CD4-positive, alpha-beta T cell treated with Interleukin-15 for 1 hour (primary cell): ENCODE results near the gene NLRP3.
"Not testable (repeated sequence)": the region's sequence is repeated elsewhere in the genome, so short reads cannot be mapped to it uniquely, and the experiment has no call there.

Source experiments
- DNase-seq: peaks from one replicate; pipeline ENCODE4 v3.0.0-alpha.2; 2020

NLRP3 gene

GRCh38 chr1:247392088-247392487, 23.9 kb upstream of the NLRP3 start:
- DNase-seq: no peak

- not testable (repeated sequence) for DNase-seq
Measured at GRCh38 chr1:247395075-247395474, 20.9 kb upstream of the NLRP3 start.

- no peak for DNase-seq
Measured at GRCh38 chr1:247400685-247401084, 15.3 kb upstream of the NLRP3 start.

- DNase-seq: no peak
Measured at GRCh38 chr1:247401310-247402119, 14.5 kb upstream of the NLRP3 start.

- DNase-seq: no peak
Measured at GRCh38 chr1:247402120-247402675, 13.8 kb upstream of the NLRP3 start.

- DNase-seq: no peak
Measured at GRCh38 chr1:247406014-247406656, 9.8 kb upstream of the NLRP3 start.

GRCh38 chr1:247407180-247407616, 8.8 kb upstream of the NLRP3 start:
- DNase-seq: peak; percentile 91

- DNase-seq: peak; percentile 38
Measured at GRCh38 chr1:247408100-247408499, 7.9 kb upstream of the NLRP3 start.

GRCh38 chr1:247409869-247410544, 6.0 kb upstream of the NLRP3 start:
- DNase-seq: peak; percentile 59

- peak; percentile 51 for DNase-seq
Measured at GRCh38 chr1:247411621-247412327, 4.2 kb upstream of the NLRP3 start.

GRCh38 chr1:247417831-247418230, 1.9 kb downstream of the NLRP3 start:
- DNase-seq: no peak

GRCh38 chr1:247419336-247419735, 3.4 kb downstream of the NLRP3 start:
- no peak for DNase-seq

GRCh38 chr1:247421074-247421473, 5.1 kb downstream of the NLRP3 start:
- no peak for DNase-seq

GRCh38 chr1:247429496-247429895, 13.5 kb downstream of the NLRP3 start:
- peak; percentile 12 for DNase-seq

GRCh38 chr1:247430434-247430833, 14.5 kb downstream of the NLRP3 start:
- DNase-seq: peak; percentile 16

- peak; percentile 11 for DNase-seq
Measured at GRCh38 chr1:247431643-247432042, 15.7 kb downstream of the NLRP3 start.

GRCh38 chr1:247434005-247434404, 18.0 kb downstream of the NLRP3 start:
- DNase-seq: peak; percentile 57

GRCh38 chr1:247435030-247435758, 19.2 kb downstream of the NLRP3 start:
- peak; percentile 47 for DNase-seq

GRCh38 chr1:247435759-247436147, 19.8 kb downstream of the NLRP3 start:
- no peak for DNase-seq

GRCh38 chr1:247437551-247438505, 21.9 kb downstream of the NLRP3 start:
- peak; percentile 25 for DNase-seq
